Germinal center (tissue), 1 donor: ENCODE measurements around the gene ADSS1.
A peak's percentile ranks its signal among the peaks of the same experiment; 100 is the strongest.

ENCODE experiments used
- DNase-seq: peaks from one replicate; pipeline ENCODE4 v3.0.0; 2012; ENCODE audit warnings: mixed read lengths, low spot score

Gene ADSS1

GRCh38 chr14:104795781-104796686 is 72.0 kb downstream of the ADSS1 start:
- peak; percentile 86 for DNase-seq

- no peak for DNase-seq
These were observed 72.7 kb downstream of the ADSS1 start for GRCh38 chr14:104796687-104797081.
